ENCODE results near the gene JADE1. TPM values are rescaled to one million over a fixed set of nuclear protein-coding genes. Genes with fewer than 3 reads are reported as not detected.
A peak's percentile ranks its signal among the peaks of the same experiment; 100 is the strongest.

JADE1 gene
- total and polyA plus RNA-seq, 2 of the 4 experiments (the other 2 are of a cell fraction): 13.8 to 32.6 TPM

GRCh38 chr4:128810871-128811570 is 1.5 kb downstream of the JADE1 start:
- Histone ChIP-seq H4K5ac (ENCODE audit: low read depth, low read length) (peak overlapping the region; percentile 4; the same call in 1 of the 2 replicates), H2AFZ (replicated peaks; ENCODE audit: low read length, poor library complexity) (peak overlapping the region; percentile 91), H3K9me3 (ENCODE audit: control insufficient read depth, insufficient read depth, low read length) (no peaks in the 10 kb centered on the region), H3K9ac (ENCODE audit: low read depth, low read length) (peak overlapping the region; percentile 98), H3K4me1 (ENCODE audit: control insufficient read depth, insufficient read depth, low read length) (no peaks in the 10 kb centered on the region), H3K4me3 (ENCODE audit: insufficient read depth, low read depth, low read length) (peak overlapping the region; percentile 84), H2BK120ac (ENCODE audit: low read depth, low read length) (peak overlapping the region; percentile 80), H4K20me1 (ENCODE audit: insufficient read depth, low read length) (no peaks in the 10 kb centered on the region), H3K14ac (replicated peaks; ENCODE audit: low read depth, low read length) (peak overlapping the region; percentile 84), H3K23ac (ENCODE audit: low read depth, low read length) (peak overlapping the region; percentile 89), H4K8ac (ENCODE audit: low read depth in 2 of 2, low read length in 2 of 2) (peak overlapping the region; percentile 50 to 93; a peak in 3 of 4 replicates), H3K36me3 (ENCODE audit: control insufficient read depth, insufficient read depth, low read length) (no peaks in the 10 kb centered on the region), H3K79me1 (ENCODE audit: low read depth in 1 of 2, low read length in 2 of 2) (peaks cover 6 to 22% of the 10 kb centered on the region in 2 experiments), H4K91ac (ENCODE audit: insufficient read depth, low read depth, low read length) (peak overlapping the region; percentile 94), H2AK9ac (replicated peaks; ENCODE audit: low read depth, low read length, poor library complexity) (peak overlapping the region; percentile 91), H3K4ac (ENCODE audit: low read depth, low read length) (peak overlapping the region; percentile 92), H3K27me3 (ENCODE audit: control insufficient read depth, insufficient read depth, low read length) (no peaks in the 10 kb centered on the region), H3K56ac (ENCODE audit: extremely low read depth, insufficient read depth, low read length) (peak overlapping the region; percentile 94), H2AK5ac (ENCODE audit: low read depth, low read length) (peak overlapping the region; percentile 69), H3K4me2 (ENCODE audit: low read depth, low read length) (peak overlapping the region; percentile 94), H3K9me1 (ENCODE audit: insufficient read depth, low read length) (no peaks in the 10 kb centered on the region), H2BK5ac (ENCODE audit: low read depth, low read length, poor library complexity, severe bottlenecking) (peak overlapping the region; percentile 81), H2BK15ac (ENCODE audit: low read depth, low read length) (peak overlapping the region; percentile 32; the same call in 1 of the 3 replicates), H3K27ac (ENCODE audit: insufficient read depth, low read length) (peak overlapping the region; percentile 92), H2BK20ac (ENCODE audit: low read depth, low read length) (peak overlapping the region; percentile 22; the same call in 1 of the 2 replicates), H3K18ac (ENCODE audit: low read depth, low read length) (peak overlapping the region; percentile 11)
- ATAC-seq (ENCODE audit: low read depth): peak; percentile 41
- ChIA-PET CTCF (interaction anchor here (1.2 kb wide), 1 partner anchor 35 kb away, joined by 3 read pairs; no protein-coding TSS in a partner anchor), POLR2A (ENCODE audit: unreplicated experiment) (interaction anchor here (1.1 kb wide), 1 partner anchor 26 kb away, joined by 3 read pairs; no protein-coding TSS in a partner anchor)
- in situ Hi-C loops (cut with MboI; ENCODE audit: low sequenced_read_pairs) (loop anchor here (5.0 kb wide), 2 partner anchors 51 to 349 kb away; no protein-coding TSS in a partner anchor), intact Hi-C loops (cut with micrococcal nuclease) (loop anchor here (1.0 to 2.0 kb wide), 5 partner anchors 236 to 523 kb away; no protein-coding TSS in a partner anchor), dilution Hi-C loops (cut with HindIII; ENCODE audit: low sequenced_read_pairs, unreplicated experiment) (no loop called here)
- peak; percentile 90 for DNase-seq
- 0% methylated on average over 11 of the region's 50 CpGs; no CpG with 5 or more reads in 1 of the 2 experiments for WGBS, 2 experiments (ENCODE audit: extremely low coverage in 2 of 2, insufficient read length in 1 of 2)
- no peak for TF ChIP-seq SMC3 (IDR thresholded peaks at IDR 0.05; ENCODE audit: low read depth, low read length)
- peak; percentile 81 for TF ChIP-seq RCOR1 (IDR thresholded peaks at IDR 0.05; ENCODE audit: insufficient replicate concordance, low read length)
- peak; percentile 46; the same call in 1 of the 2 replicates for TF ChIP-seq USF2 (IDR thresholded peaks at IDR 0.05; ENCODE audit: low read depth, low read length)
- TF ChIP-seq BHLHE40 (IDR thresholded peaks at IDR 0.05; ENCODE audit: low read depth, low read length): peak; percentile 60
- TF ChIP-seq RFX5 (IDR thresholded peaks at IDR 0.05; ENCODE audit: low read depth, low read length): no peak
- TF ChIP-seq MAZ (IDR thresholded peaks at IDR 0.05; ENCODE audit: borderline replicate concordance, low read depth, low read length): peak; percentile 93
- TF ChIP-seq POLR2A (IDR thresholded peaks at IDR 0.05; ENCODE audit: low read depth, low read length): peak; percentile 59; the same call in 1 of the 2 replicates
- peak; percentile 89 for TF ChIP-seq MXI1 (IDR thresholded peaks at IDR 0.05; ENCODE audit: borderline replicate concordance, low read depth, low read length)
- BruUV-seq (replicated peaks): no TSS peak
